Prostate gland (tissue), 2 donors: ENCODE results near the gene ISG20. TPM values are rescaled to one million over a fixed set of nuclear protein-coding genes. Genes with fewer than 3 reads are reported as not detected.
A peak's percentile ranks its signal among the peaks of the same experiment; 100 is the strongest.
"Not testable (repeated sequence)": the region's sequence is repeated elsewhere in the genome, so short reads cannot be mapped to it uniquely, and the experiment has no call there.

Source experiments
- DNase-seq: peaks from one replicate; pipeline ENCODE4 v3.0.0-alpha.2; 2019; ENCODE audit warnings: low spot score
- H3K27ac ChIP-seq, 2 donors: fragments of 200-600 bp; sonication (generic); 2 replicates each; pipeline ENCODE4 v1.5.1; 2017 to 2019
- H3K27me3 ChIP-seq: fragments of 200-600 bp; sonication (generic); replicated peaks from 2 replicates; pipeline ENCODE4 v1.5.1; 2019; ENCODE audit not compliant: insufficient read depth
- H3K36me3 ChIP-seq, 2 donors: fragments of 200-600 bp; sonication (generic); 1 replicate in 1 of 2; 2 replicates in 1 of 2; pipeline versions ENCODE4 v1.5.1 to v1.8.1; 2017 to 2019
- H3K4me1 ChIP-seq: fragments of 200-600 bp; sonication (generic); replicated peaks from 2 replicates; pipeline ENCODE4 v1.5.1; 2019
- H3K4me3 ChIP-seq, 2 donors: fragments of 200-600 bp; sonication (generic); 2 replicates each; pipeline ENCODE4 v1.5.1; 2017 to 2019
- H3K9me3 ChIP-seq: fragments of 200-600 bp; sonication (generic); 2 replicates; pipeline ENCODE4 v1.5.1; 2017
- CTCF ChIP-seq, 4 experiments: fragments of 200-600 bp in 2 of 4; fragments of 450-650 bp in 2 of 4; sonication (generic) in 2 of 4; IDR thresholded peaks; 1 replicate in 3 of 4; 2 replicates in 1 of 4; pipeline ENCODE4 v1.5.1; 2016 to 2019; ENCODE audit warnings: antibody characterized with exemption in 4 of 4, mild to moderate bottlenecking in 2 of 4, moderate library complexity in 2 of 4
- POLR2A ChIP-seq: fragments of 450-650 bp; IDR thresholded peaks from one replicate; pipeline ENCODE4 v1.6.1; 2016; ENCODE audit warnings: antibody characterized with exemption, mild to moderate bottlenecking
- POLR2AphosphoS5 ChIP-seq: sonication (generic); formaldehyde crosslinking; IDR thresholded peaks from one replicate; pipeline ENCODE4 v1.6.1; 2017; ENCODE audit warnings: antibody characterized with exemption
- WGBS: methylation state at CpG from one replicate; pipeline ENCODE4 v1.1.5; 2018; 5-methylcytosine and 5-hydroxymethylcytosine counted together
- intact Hi-C: fragments of 100-400 bp; cut with DNase I; formaldehyde crosslinking; loops from one replicate; pipeline ENCODE4 v1.14.2; 2022
- total RNA-seq, 2 donors: library from RNA; depleted of rRNA; stranded (reverse); fragments of >200 nt; gene quantifications; one replicate each; pipeline ENCODE4 v1.1.0, GENCODE V29; 2016

Gene ISG20
- total RNA-seq, 2 donors from 2014 or later: 6.9 to 16.3 TPM

- H3K4me1 ChIP-seq: peaks cover 3% of the 10 kb centered on the region
- intact Hi-C loops: loop anchor here (5.0 to 10.0 kb wide), 2 partner anchors 84 to 268 kb away; partner anchors contain the start of genes DET1 and HAPLN3
- DNase-seq: no peak
- TF ChIP-seq CTCF (IDR thresholded peaks at IDR 0.05) (no peak), POLR2A (no peak), POLR2AphosphoS5 (no peak)
- peaks cover 0 to 9% of the 10 kb centered on the region in 2 donors for H3K36me3 ChIP-seq
- WGBS: 94% methylated on average over 15 of the region's 16 CpGs
- no peaks in the 10 kb centered on the region for H3K9me3 ChIP-seq
- no peak overlapping the region for H3K4me3 ChIP-seq
- no peak overlapping the region for H3K27ac ChIP-seq
- no peaks in the 10 kb centered on the region for H3K27me3 ChIP-seq
These were observed 9.7 kb upstream of the ISG20 start for GRCh38 chr15:88629071-88629470.

- Histone ChIP-seq H3K9me3 (no peaks in the 10 kb centered on the region), H3K27ac (peak overlapping the region; percentile 59 to 78), H3K36me3 (peaks cover 0 to 9% of the 10 kb centered on the region in 2 donors), H3K4me1 (peaks cover 3% of the 10 kb centered on the region), H3K4me3 (no peak overlapping the region), H3K27me3 (no peaks in the 10 kb centered on the region)
- intact Hi-C loops: no loop called here
- TF ChIP-seq POLR2A (no peak), CTCF (IDR thresholded peaks at IDR 0.05) (no peak), POLR2AphosphoS5 (no peak)
- no peak for DNase-seq
- WGBS: 76% methylated on average over 9 of the region's 9 CpGs
These were observed 8.6 kb upstream of the ISG20 start for GRCh38 chr15:88630141-88630721.

- Histone ChIP-seq H3K4me1 (peaks cover 8% of the 10 kb centered on the region), H3K27ac (peak overlapping the region; percentile 59 to 78), H3K36me3 (peaks cover 0 to 9% of the 10 kb centered on the region in 2 donors), H3K9me3 (no peaks in the 10 kb centered on the region), H3K27me3 (no peaks in the 10 kb centered on the region), H3K4me3 (no peak overlapping the region)
- WGBS: 73% methylated on average over 7 of the region's 7 CpGs
- TF ChIP-seq CTCF (IDR thresholded peaks at IDR 0.05): no peak
- no peak for TF ChIP-seq POLR2AphosphoS5
- no peak for TF ChIP-seq POLR2A
- no peak for DNase-seq
- intact Hi-C loops: no loop called here
These were observed 7.9 kb upstream of the ISG20 start for GRCh38 chr15:88630798-88631463.

GRCh38 chr15:88631464-88632028 is 7.3 kb upstream of the ISG20 start:
- DNase-seq: no peak
- H3K9me3 ChIP-seq: no peaks in the 10 kb centered on the region
- TF ChIP-seq POLR2AphosphoS5 (peak; percentile 47), POLR2A (no peak), CTCF (IDR thresholded peaks at IDR 0.05) (no peak)
- WGBS: 81% methylated on average over 12 of the region's 12 CpGs
- no peaks in the 10 kb centered on the region for H3K27me3 ChIP-seq
- H3K4me3 ChIP-seq: no peak overlapping the region
- peaks cover 9% of the 10 kb centered on the region for H3K4me1 ChIP-seq
- H3K27ac ChIP-seq: peak overlapping the region; percentile 59 to 78
- H3K36me3 ChIP-seq: peaks cover 0 to 6% of the 10 kb centered on the region in 2 donors
- intact Hi-C loops: no loop called here

- DNase-seq, H3K9me3 ChIP-seq, H3K4me1 ChIP-seq, H3K36me3 ChIP-seq, H3K27me3 ChIP-seq, intact Hi-C loops, H3K4me3 ChIP-seq: not testable (repeated sequence)
- H3K27ac ChIP-seq: peak overlapping the region in 1 of 2 donors; percentile 78
- WGBS: 78% methylated on average over 7 of the region's 7 CpGs
These were observed 6.0 kb upstream of the ISG20 start for GRCh38 chr15:88632797-88633196.
